Stomach (tissue), 4 donors: ENCODE measurements around the gene ZNF587B.

Experiments used
- CTCF ChIP-seq, 7 experiments: fragments of 450-650 bp in 4 of 7; fragments of 200-600 bp in 3 of 7; sonication (generic) in 3 of 7; IDR thresholded peaks; one replicate each; pipeline ENCODE4 v1.5.1; 2016 to 2019; ENCODE audit warnings: antibody characterized with exemption in 7 of 7, control low read depth in 2 of 7, mild to moderate bottlenecking in 1 of 7
- POLR2A ChIP-seq, 4 donors: fragments of 450-650 bp; IDR thresholded peaks; one replicate each; pipeline ENCODE4 v1.6.1; 2016; ENCODE audit warnings: antibody characterized with exemption in 4 of 4, control low read depth in 2 of 4, mild to moderate bottlenecking in 1 of 4, moderate library complexity in 1 of 4
- POLR2AphosphoS5 ChIP-seq, 3 donors: sonication (generic); formaldehyde crosslinking; IDR thresholded peaks; one replicate each; pipeline ENCODE4 v1.6.1; 2016; ENCODE audit warnings: antibody characterized with exemption in 3 of 3

- TF ChIP-seq POLR2AphosphoS5 (IDR thresholded peaks at IDR 0.05): no peak
- TF ChIP-seq CTCF (IDR thresholded peaks at IDR 0.05): no peak
- TF ChIP-seq POLR2A (IDR thresholded peaks at IDR 0.05): no peak
Observed at GRCh38 chr19:57807541-57807940, 22.6 kb upstream of the ZNF587B start.
